ENCODE results near the gene APPBP2. TPM values are rescaled to one million over a fixed set of nuclear protein-coding genes. Genes with fewer than 3 reads are reported as not detected.
"Not testable (repeated sequence)": the region's sequence is repeated elsewhere in the genome, so short reads cannot be mapped to it uniquely, and the experiment has no call there.

The APPBP2 gene
- total RNA-seq, 1 donor from 2014 or later = 55.1 TPM

DNA sequence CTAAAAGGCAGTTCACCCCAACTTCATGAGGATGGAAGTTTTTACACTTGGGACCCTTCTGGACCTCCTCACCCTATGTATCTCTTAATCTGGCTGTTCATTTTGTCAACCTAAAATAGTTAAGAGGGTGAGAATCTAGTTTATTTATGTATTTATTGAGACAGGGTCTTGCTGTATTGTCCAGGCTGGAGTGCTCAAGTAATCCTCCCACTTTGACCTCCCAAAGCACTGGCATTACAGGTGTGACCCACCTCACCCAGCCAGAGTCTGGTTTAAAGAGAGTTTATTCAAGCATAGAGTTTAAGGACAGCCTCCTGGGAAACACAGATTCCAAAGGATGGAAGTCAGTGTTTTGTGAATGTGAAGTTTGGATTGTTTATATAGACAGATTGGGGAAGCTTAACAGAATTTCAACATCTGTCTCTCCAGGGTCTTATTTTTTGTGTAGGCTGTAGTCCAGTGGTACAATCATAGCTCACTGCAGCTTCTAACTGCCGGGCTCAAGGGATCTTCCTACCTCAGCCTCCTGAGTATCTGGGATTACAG, 8.0 kb upstream of the APPBP2 start:
- no peak for DNase-seq (ENCODE audit: low spot score)

DNA sequence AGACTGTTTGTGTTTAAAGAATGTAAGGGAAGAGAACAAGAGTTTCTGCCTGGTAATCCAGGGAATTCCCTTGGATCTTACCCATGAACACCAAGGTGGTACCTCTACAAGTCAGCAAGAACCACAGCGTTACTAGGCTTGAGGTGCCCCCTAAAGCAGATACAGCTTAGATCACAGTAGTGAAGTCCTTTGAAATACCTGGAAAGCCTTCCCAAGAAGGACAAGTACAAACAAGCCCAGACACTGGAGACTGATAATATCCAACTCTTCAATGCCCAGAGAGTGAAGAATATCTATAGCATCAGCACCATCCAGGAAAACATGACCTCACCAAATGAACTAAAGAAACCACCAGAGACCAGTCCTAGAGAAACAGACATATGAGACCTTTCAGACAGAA, 3.8 kb upstream of the APPBP2 start:
- DNase-seq (ENCODE audit: low spot score) = no peak

DNA sequence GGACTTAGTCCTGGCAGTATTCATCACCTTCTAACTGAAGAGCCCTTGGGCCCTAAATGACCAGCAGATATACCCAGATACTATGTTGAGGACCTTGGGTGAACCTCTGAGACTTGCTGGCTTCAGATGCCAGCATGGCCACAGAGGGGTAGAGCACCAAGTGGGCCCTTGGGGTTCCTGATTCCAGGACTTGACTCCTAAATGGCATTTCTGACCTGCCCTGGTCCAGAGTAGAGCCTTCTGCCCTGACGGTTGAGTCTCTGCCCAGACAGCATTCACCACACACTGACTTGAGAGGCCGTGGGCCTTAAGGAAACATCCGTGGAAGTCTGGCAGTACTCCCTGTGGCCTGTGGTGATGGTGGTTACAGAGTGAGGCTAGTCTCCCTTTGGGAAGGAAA, 2.8 kb upstream of the APPBP2 start:
- DNase-seq (ENCODE audit: low spot score) = no peak

DNA sequence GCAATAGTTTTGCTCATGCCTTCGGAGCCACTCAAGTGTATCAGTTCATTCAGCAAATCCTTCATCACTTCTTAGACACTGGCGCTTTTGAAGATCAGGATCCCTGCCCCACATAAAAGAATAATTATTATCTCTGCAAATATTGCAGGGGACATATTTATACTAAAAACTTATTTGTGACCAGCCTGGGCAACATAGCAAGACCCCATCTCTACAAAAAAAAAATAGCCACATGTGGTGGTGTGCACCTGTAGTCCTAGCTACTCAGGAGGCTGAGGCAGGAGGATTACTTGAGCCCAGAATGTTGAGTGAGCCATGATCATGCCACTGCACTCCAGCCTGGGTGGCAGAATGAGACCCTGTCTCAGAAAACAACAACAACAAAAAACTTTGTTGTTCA, 1.7 kb upstream of the APPBP2 start:
- DNase-seq (ENCODE audit: low spot score) = no peak

DNA sequence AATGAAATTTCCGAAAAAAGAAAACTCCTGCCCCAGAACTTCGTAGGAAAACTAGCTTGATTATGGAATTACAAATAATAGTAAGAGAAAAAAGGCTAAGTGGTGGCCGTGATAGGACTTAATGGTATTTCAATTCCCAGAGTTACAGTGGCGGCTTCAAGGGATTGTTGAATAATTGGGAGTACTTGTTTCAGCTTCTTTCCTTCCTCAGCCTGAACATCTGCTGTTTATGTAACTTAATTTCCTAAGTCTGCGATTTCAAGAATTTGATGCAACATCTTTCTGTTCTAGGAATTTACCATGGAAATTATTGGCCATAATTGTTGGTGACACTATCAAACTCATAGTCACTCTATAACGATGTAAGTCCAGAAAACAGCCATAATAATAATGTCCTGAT, 684 bp upstream of the APPBP2 start:
- no peak for DNase-seq (ENCODE audit: low spot score)

DNA sequence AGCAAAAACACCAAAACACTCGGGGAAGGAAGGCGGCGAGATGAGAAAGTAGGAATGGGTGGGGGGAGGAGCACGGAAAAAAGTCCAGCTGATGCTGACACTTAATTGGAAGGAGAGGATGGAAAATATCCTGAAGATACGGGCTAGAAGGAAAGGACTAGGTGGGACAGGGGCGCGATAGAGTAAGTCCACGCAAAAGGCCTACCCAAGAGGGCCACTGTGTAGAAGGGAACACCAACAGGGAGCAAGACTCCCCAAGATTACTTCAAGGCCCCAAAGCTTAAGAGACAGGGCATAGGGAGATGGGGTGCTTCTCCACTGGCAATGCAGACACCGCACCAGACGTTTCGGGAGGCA, 736 bp downstream of the APPBP2 start:
- DNase-seq (ENCODE audit: low spot score) = no peak

DNA sequence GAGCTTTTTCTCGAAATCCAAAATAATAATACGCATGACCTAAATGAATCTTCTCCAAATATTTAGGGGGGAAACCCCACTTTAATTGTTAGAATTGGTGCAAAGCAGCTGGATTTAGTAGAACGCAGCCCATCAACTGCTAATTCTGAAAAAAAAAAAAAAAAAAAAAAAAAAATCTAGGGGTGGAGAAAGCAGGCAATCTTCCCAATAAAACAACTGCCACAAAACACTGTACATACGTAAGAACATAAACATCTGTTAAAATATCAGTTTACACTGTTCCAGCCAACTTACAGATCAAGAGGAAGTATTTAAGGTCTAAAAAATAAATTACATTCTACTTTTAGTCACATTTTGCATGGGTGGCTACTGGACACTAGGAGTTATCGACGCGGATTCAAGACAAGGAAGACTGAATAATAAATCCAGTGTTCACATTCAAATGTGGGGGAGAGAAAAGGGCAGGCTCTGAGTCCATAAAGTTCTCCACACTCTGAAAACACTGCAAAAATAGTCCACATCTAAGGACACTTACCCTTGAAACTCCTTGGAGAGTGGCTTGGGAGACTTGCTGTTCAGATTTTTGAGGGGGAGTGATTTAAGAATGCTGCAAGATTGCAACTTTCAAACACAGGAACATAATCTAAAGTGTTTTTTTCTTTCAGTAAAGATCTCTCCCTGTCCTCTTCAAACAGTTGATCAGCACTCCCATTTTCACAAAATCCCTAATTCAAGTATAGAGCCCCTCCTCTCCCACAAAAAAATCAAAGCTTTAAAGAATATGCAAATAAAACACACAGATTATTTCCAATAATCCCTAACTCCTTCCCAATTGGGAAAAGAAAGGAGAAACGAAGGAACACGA, 1.3 kb downstream of the APPBP2 start:
- no peak for DNase-seq (ENCODE audit: low spot score)

DNA sequence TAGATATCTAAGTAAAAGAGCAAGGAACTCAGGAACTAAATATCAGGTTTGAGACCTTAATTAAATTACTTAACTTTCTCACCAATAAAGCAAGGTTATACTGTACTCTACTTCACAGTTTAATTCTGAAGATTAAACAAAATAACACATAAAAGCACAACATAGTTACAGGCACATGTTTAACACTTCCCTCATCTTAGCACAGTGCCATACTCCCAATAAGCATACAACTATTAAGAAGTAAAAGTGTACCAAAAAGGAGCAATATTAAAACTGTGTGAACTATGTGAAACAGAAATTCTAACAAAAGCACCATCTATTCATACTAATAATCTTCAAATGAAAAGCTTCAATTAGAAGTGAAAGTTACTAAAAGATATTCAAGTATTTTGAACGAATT, 2.2 kb downstream of the APPBP2 start:
- DNase-seq (ENCODE audit: low spot score) = no peak

DNA sequence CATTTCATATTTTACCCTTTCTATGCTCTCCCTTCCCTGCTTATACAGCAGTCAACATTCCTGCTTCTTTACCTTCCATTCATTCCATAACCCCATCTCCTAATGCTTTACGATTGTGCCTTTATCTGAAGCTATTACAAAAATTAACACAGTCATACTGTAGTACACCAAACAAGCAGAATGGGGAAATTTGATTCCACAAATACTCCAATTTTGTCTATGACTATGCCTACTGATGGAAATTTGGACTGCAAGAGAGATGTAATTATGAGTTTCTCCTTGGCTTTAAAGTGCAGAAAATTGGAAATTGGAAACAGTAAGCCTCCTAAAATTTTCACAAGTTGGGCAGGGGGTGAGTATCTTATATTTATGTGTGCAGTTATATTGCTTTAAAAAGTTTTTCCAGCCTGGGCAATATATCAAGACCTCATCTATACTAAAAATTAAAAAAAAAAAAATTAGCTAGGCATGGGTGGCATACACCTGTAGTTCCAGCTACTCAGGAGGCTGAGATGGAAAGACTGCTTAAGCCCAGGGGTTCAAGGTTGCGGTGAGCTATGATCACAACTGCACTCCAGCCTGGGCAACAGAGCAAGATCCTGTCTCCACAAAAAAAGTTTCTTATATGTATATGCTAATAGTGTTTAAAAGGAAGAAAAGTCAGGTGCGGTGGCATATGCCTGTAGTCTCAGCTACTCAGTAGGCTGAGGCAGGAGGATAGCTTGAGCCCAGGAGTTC, 3.0 kb downstream of the APPBP2 start:
- DNase-seq (ENCODE audit: low spot score) = no peak

DNA sequence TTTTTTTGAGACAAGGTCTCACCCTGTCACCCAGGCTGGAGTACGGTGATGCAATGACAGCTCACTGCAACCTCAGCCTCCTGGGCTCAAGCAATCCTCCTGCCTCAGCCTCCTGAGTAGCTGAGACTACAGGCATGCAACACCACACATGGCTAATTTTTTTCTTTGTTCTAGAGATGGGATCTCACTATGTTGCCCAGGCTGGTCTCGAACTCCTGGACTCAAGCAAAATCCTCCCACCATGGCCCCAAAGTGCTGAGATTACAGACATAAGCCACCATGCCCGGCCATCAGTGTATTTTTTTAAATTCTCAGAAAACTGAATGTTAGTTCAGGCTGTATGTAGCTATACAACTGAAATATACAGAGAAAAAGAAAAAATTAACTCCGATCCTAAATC, 6.2 kb downstream of the APPBP2 start:
- DNase-seq (ENCODE audit: low spot score) = no peak

DNA sequence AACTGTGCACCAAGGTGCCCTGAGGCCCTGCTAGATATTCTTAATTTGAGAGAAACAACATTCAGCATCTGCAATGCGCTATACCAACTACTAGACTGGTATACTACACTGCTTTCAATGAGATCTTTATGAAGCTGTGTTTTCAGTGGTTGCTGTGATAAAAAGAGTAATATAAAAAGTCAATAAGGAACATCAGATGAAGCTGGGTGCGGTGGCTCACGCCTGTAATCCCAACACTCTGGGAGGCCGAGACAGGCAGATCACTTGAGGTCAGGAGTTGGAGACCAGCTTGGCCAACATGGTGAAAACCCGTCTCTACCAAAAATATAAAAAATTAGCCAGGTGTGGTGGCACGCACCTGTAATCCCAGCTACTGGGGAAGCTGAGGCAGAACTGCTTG, 10.4 kb downstream of the APPBP2 start:
- not testable (repeated sequence) for DNase-seq (ENCODE audit: low spot score)

DNA sequence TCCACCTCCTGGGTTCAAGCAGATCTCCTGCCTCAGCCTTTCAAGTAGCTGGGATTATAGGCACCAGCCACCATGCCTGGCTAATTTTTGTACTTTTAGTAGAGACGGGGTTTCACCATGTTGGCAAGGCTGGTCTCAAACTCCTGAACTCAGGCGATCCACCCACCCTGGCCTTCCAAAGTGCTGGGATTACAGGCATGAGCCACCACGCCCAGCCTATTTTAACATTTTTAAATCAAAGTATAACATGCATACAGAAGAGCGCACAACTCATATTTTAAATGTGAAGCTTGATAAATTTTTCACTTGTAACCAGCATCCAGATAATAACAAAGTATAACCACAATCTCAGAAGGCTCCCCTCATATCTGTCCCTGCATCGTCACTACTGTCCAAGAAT, 10.8 kb downstream of the APPBP2 start:
- DNase-seq (ENCODE audit: low spot score) = not testable (repeated sequence)

DNA sequence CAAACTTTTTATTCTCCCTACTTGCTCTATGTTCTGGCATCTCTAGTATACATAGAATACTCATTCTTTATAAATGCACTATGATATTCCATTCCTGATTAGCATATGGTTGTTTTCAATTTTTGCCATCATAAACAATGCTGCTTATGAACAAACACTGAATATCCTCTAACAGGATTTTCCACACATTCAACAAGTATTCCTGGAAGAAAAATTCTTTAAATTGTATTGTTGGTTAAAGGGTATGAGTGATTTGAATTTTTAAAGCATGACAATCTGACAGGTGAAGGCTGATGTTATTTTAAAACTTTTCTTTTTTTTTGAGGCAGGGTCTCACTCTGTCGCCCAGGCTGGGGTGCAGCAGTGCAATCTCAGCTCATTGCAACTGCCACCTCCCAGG, 11.5 kb downstream of the APPBP2 start:
- no peak for DNase-seq (ENCODE audit: low spot score)

DNA sequence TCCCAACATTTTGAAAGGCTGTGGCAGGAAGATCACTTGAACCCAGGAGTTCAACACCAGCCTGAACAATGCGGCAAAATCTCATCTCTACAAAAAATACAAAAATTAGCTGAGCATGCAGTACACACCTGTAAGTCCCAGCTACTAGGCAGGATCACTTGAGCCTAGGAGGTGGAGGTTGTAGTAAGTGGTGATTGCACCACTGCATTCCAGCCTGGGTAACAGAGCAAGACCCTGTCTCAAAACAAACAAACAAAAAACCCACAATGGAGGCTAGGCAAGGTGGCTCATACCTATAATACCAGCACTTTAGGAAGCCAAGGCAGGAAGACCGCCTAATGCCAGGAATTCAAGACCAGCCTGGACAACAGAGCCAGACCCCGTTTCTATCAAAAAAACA, 12.0 kb downstream of the APPBP2 start:
- no peak for DNase-seq (ENCODE audit: low spot score)

DNA sequence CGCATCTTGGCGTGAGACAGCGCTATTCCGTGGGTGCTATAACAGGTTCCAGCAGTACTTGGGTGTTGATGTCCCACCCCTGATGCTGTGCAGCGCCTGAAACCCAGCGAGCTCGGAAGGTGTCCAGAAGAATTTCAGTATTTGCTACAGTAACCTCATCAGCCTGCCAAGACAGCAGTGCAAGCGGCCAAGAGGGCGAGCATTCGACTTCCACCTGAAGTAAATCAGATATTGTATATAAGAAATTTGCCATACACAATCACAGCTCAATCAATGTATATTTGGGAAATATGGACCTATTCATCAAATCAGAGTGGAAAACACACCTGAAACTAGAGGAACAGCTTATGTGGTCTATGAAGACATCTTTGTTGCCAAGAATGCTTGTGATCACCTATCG, 13.0 kb downstream of the APPBP2 start:
- no peak for DNase-seq (ENCODE audit: low spot score)

DNA sequence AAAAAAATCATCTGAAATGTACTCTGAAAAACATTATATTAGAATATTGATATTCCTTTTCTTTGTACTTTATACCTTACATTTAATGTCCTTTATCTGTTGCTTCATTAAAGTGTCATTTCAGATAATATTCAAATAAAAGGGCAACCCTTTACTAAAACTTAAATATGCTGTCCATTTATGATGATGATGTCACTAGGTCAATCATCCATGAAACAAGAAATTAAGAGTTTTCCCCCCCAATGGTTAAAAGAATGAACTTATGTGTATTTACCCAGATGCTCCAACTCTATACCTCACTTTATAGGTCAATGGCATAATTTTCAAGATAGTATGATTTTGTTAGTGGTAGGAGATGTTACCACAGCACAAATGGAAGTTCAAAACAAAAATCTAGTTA, 15.3 kb downstream of the APPBP2 start:
- DNase-seq (ENCODE audit: low spot score) = no peak

DNA sequence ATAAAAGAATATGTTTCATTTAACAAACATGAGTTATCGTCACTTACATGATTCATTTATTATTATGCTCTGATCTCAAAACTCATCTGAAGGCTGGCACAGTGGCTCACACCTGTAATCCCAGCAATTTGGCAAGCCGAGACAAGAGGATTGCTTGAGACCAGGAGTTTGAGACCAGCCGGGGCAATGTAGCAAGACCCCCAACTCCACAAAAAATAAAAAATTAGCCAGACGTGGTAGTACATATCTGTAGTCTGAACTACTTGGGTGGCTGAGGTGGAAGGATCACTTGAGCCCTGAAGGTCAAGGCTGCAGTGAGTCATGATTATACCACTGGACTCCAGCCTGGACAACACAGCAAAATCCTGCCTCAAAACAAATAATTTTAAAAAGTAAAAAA, 16.0 kb downstream of the APPBP2 start:
- DNase-seq (ENCODE audit: low spot score) = no peak

DNA sequence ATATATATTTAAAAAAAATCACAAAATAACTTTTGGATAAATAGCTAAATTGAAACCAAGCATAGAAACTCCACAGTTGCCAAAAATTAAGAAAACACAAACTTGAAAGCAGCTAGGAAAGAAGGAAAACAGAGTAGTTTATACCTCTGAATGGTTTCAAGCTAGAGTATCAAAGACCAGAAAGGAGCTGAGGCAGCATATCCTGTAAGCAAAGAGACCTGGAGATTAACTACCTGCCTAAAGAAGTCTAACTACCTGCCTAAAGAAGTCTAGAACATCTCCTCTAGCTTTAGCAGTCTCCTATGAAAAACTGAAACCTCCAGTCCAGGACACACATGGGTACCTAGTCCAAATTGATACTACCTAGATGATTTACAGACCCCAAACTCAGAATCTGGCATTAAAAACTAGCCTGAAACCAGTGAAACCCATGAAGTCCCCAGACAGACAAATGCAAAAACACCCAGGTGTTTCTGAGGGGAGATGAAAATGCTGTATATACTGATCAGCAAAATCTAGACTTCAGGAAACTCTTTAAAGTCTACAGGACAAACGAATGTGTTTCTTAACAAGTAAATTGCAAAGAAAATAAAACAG, 17.6 kb downstream of the APPBP2 start:
- DNase-seq (ENCODE audit: low spot score) = no peak

DNA sequence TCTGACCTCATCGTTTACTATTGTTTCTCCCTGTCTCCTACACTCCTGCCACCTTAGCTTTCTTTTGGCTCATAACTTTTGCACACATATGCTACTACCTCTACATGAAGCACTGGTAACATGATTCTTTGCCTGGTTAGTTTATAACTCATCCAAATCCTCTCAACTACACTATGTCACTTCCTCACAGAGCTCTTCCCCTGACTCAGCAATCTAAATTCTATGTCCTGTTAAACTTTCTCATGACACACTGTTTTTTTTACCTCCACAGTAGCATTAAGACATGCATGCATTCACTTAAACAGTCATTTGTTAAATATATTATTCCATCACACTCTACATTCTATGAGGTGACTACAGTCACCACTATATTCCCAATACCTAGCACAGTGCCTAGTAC, 19.7 kb downstream of the APPBP2 start:
- no peak for DNase-seq (ENCODE audit: low spot score)

DNA sequence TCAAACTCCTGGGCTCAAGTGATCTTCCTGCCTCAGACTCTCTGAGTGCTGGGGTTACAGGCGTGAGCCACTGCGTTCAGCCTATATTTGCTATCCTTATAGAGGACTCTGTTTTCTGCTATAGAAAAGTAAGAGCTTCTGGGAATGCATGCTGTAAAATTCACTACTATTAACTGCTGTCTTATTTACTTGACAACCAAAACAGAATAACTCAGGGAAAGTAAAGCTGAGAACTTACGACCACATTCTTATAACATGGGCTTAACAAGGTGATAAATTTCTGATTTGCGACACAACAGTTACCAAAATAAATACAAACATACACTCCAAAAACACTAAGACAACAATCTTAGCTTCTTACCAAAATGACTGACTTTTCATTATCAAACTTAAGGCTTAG, 23.9 kb downstream of the APPBP2 start:
- DNase-seq (ENCODE audit: low spot score) = no peak

DNA sequence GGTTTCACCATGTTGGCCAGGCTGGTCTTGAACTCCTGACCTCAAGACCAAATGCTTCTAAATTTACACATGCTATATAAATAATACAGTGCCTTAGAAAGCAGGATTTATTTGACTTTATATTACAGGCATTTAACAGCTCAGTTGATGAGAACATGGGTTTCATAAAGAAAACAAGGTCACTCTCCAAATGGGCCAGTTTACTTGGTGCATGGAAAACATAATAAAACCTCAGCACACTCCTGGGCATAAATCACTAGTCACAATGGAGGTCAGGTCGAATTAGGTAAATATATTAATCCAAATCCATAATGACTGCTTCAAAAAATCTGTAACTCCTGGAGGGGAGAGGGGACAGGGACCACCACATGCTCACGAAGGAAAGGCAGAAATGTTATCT, 24.5 kb downstream of the APPBP2 start:
- DNase-seq (ENCODE audit: low spot score) = no peak

DNA sequence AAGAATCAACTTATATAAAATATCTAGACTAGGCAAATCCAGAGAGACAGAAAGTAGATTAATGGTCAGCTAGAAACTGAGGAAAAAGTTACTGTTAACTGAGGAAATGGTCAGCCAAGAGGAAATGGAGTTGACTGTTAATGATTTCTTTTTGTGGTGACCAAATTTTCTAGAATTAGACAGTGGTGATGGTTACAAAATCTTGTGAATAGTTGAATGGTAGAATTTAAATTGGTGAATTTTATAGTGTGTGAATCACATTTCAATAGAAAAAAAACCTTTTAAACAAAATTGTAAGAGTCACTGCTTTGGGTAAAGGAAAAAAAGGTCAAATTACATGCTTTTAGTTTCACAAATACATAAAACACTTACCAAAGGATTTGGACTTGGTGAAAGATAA, 30.0 kb downstream of the APPBP2 start:
- no peak for DNase-seq (ENCODE audit: low spot score)

DNA sequence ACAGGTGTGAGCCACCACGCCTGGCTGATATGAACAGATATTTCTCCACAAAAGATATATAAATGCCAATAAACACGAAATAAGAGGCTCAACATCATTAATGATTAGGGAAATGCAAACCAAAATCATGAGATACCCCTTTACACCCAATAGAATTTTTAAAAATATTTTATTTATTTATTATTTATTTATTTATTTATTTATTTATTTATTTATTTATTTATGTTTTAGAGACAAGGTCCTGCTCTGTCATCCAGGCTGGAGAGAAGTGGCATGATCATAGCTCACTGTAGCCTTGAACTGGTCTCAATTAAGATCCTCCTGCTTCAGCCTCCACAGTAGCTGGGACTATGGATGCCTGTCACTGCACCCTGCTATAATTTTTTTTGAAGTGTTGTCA, 30.8 kb downstream of the APPBP2 start:
- DNase-seq (ENCODE audit: low spot score) = no peak
